Endothelial cell (in vitro differentiated cells): Measurements from ENCODE around the gene WHRN. TPM values are rescaled to one million over a fixed set of nuclear protein-coding genes. Genes with fewer than 3 reads are reported as not detected.
A peak's percentile ranks its signal among the peaks of the same experiment; 100 is the strongest.

ENCODE experiments used
- DNase-seq: peaks from one replicate; pipeline ENCODE4 v3.0.0; 2021; ENCODE audit warnings: low spot score
- H3K27ac Mint-ChIP-seq: one replicate; pipeline ENCODE4 v1.8.0; 2021; ENCODE audit warnings: mixed read lengths, inconsistent platforms; ENCODE audit not compliant: unreplicated experiment
- H3K27me3 Mint-ChIP-seq: one replicate; pipeline ENCODE4 v1.8.0; 2021; ENCODE audit warnings: mild to moderate bottlenecking, moderate library complexity, mixed read lengths, inconsistent platforms; ENCODE audit not compliant: unreplicated experiment
- H3K36me3 Mint-ChIP-seq: one replicate; pipeline ENCODE4 v1.8.0; 2021; ENCODE audit warnings: mild to moderate bottlenecking, low read depth, mixed read lengths, inconsistent platforms; ENCODE audit not compliant: unreplicated experiment
- H3K4me1 Mint-ChIP-seq: one replicate; pipeline ENCODE4 v1.8.0; 2021; ENCODE audit warnings: mild to moderate bottlenecking, mixed read lengths, inconsistent platforms; ENCODE audit not compliant: unreplicated experiment
- H3K4me3 Mint-ChIP-seq: one replicate; pipeline ENCODE4 v1.8.0; 2021; ENCODE audit warnings: mild to moderate bottlenecking, mixed read lengths, inconsistent platforms; ENCODE audit not compliant: unreplicated experiment
- H3K9me3 Mint-ChIP-seq: one replicate; pipeline ENCODE4 v1.8.0; 2021; ENCODE audit warnings: mixed read lengths, inconsistent platforms; ENCODE audit not compliant: unreplicated experiment
- total RNA-seq: library from RNA; stranded (reverse); fragmentation: NEBNext Ultra II Directional; extraction: Animal tissue kit (Norgen Biotek cat#: 25700); gene quantifications from one replicate; pipeline ENCODE4 v1.2.1, GENCODE V29; 2021; ENCODE audit not compliant: unreplicated experiment
- TF ChIP-seq, protein P1 (sequence below): fragments of 200-600 bp; sonication (generic); IDR thresholded peaks from one replicate; pipeline ENCODE4 v1.5.0; 2021; ENCODE audit warnings: antibody characterized with exemption; ENCODE audit not compliant: unreplicated experiment

WHRN gene
- total RNA-seq, 1 donor from 2014 or later: 4.1 TPM

DNA sequence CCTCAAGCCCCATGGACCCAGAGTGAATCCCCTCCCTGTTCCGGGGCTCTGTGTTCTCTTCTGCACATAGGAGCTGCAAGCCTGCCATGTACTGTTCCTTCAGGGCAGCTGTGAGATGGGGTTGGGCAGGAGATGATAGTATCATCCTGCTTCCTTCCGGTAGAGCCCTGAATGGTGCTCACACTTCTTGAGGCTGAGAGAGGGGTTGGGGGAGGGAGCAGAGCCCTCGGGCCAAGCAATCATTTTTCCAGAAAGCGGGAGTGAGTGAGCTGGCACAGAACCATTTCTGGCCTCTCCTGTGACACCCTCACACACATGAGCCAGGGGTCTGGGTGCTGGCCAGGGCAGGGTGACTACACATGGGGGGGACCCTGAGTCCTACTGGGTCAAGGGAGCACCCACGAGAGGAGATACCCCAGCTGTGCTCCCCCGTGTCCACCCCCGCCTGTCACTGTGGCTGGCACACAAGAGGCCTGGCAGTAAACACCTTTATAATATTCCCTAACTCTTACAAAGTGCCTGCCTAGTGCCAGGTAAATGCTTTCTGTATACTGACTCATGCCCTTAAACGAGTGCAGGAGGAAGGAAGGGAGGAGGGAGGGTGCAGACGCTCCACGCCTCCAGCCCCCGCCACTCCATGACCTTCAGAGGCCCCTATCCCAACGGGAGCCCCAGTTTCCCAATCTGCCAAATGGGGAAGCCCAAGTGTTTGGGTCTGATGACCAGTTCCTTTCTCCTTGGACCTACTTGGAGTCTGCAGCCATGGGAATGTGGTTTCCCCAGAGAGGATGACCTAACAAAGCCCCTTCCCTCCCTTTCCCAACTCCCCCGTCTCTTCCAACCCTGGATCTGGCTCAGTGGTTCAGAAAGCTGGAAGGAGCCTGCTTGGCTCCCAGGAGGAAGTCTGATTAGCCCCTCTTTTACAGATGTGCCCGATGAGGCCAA is 133.0 kb downstream of the WHRN start:
- TF ChIP-seq, protein P1, sequence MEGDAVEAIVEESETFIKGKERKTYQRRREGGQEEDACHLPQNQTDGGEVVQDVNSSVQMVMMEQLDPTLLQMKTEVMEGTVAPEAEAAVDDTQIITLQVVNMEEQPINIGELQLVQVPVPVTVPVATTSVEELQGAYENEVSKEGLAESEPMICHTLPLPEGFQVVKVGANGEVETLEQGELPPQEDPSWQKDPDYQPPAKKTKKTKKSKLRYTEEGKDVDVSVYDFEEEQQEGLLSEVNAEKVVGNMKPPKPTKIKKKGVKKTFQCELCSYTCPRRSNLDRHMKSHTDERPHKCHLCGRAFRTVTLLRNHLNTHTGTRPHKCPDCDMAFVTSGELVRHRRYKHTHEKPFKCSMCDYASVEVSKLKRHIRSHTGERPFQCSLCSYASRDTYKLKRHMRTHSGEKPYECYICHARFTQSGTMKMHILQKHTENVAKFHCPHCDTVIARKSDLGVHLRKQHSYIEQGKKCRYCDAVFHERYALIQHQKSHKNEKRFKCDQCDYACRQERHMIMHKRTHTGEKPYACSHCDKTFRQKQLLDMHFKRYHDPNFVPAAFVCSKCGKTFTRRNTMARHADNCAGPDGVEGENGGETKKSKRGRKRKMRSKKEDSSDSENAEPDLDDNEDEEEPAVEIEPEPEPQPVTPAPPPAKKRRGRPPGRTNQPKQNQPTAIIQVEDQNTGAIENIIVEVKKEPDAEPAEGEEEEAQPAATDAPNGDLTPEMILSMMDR: no peak
- Mint-ChIP-seq H3K36me3 (peaks cover 24% of the 10 kb centered on the region), H3K9me3 (no peaks in the 10 kb centered on the region), H3K4me3 (no peak overlapping the region), H3K27ac (peak overlapping the region; percentile 99), H3K27me3 (peaks cover 7% of the 10 kb centered on the region), H3K4me1 (peaks cover 59% of the 10 kb centered on the region)
- no peak for DNase-seq

DNA sequence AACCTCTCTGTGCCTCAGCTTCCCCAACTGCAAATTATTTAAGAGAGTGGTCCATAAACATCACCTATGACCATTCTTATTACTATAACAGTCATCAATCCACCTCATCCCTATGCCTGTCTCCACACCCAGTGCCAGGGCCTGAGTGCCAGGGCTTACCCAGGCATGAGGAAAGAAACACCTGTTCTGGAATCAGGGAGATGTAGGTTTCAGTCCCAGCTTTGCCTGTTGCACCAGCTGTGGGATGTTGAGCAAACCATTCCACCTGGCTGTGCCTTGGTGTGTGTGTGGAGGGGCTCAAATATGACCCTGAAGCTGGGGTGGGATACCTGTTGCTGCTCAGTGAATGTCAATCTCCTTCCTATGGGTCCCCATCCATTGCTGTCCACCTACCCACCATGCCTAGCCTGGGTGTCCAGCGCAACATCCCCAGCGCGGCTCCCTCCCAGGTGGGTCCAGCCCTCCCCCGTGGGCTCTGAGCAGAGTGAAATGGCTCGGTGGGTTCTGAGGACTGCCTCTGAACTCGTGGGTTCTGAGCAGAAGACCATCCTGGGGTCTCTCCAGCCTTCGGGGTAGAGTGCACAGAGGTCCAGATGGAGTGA is 133.8 kb downstream of the WHRN start:
- DNase-seq: no peak
- TF ChIP-seq, protein P1: no peak
- Mint-ChIP-seq H3K4me3 (no peak overlapping the region), H3K27me3 (peaks cover 7% of the 10 kb centered on the region), H3K9me3 (no peaks in the 10 kb centered on the region), H3K27ac (peak overlapping the region; percentile 85), H3K4me1 (peaks cover 62% of the 10 kb centered on the region), H3K36me3 (peaks cover 25% of the 10 kb centered on the region)

DNA sequence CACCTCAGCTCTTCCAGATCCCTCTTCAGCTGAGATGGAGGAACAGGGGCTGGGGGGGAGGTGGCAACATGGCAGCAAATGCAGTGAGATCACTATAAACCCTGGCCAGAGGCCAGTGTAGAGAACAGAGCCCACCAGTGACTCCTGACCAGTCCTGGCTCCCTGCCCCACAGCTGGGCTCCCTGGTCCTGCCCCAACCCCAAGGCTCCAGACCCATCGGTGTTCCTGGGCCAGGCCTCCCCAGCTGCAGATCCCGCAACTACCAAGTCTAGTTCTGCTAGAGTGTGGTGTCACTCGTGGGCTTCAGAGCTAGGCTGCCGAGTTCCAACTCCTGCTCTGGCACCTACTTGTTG is 134.3 kb downstream of the WHRN start:
- no peak for DNase-seq
- no peak overlapping the region for H3K4me3 Mint-ChIP-seq
- H3K36me3 Mint-ChIP-seq: peaks cover 25% of the 10 kb centered on the region
- TF ChIP-seq, protein P1: no peak
- peak overlapping the region; percentile 48 for H3K27ac Mint-ChIP-seq
- H3K4me1 Mint-ChIP-seq: peaks cover 65% of the 10 kb centered on the region
- peaks cover 7% of the 10 kb centered on the region for H3K27me3 Mint-ChIP-seq
- H3K9me3 Mint-ChIP-seq: no peaks in the 10 kb centered on the region

DNA sequence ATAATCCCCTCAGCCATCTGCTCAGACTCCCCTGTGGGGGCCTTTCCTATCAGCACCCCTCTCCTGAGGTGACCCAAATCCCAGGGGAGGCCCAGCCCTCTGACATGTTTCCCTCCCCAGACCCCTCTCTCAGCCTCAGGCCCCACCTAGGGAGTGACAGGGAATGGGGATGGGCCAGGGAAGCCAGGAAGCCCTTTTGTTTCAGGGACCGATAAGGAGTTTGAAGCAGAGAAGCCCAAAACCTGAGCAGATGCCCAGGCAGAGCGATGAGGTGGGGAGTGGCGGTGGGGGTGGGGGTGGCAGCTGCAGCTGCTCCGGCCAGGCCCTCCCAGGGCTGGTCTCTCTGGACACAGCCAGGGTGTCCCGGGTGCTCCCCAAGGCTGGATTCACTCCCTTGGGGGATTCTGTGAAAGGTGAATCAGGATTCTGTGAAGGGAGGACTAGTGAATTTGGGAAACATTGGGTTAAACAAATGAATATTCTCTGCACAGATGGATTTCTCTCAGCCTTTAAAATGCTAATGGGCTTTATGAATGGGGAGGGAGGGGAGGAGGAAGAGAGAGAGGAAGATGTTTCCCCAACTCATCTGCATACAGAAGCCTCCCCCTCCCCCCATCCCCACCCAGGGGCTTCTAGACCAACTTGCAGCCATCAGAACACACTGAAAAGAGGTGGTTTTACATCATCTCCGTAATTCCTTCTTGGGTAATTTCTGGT is 134.9 kb downstream of the WHRN start:
- no peak overlapping the region for H3K4me3 Mint-ChIP-seq
- no peak for DNase-seq

More for the DNA sequence above, 134.9 kb downstream of the WHRN start:
- Mint-ChIP-seq H3K4me1 (peaks cover 62% of the 10 kb centered on the region), H3K27me3 (peaks cover 7% of the 10 kb centered on the region), H3K27ac (peak overlapping the region; percentile 57), H3K36me3 (peaks cover 22% of the 10 kb centered on the region), H3K9me3 (no peaks in the 10 kb centered on the region)
- TF ChIP-seq, protein P1: no peak
